Embryonic facial prominence (tissue), 1 donor: Measurements from ENCODE around the gene EYA2.
A peak's percentile ranks its signal among the peaks of the same experiment; 100 is the strongest.
"Not testable (repeated sequence)": the region's sequence is repeated elsewhere in the genome, so short reads cannot be mapped to it uniquely, and the experiment has no call there.

Experiments used
- DNase-seq: peaks from one replicate; pipeline ENCODE4 v3.0.0-alpha.2; 2016; ENCODE audit errors: extremely low spot score

Gene EYA2

GRCh38 chr20:47175493-47175892, 280.9 kb downstream of the EYA2 start:
- no peak for DNase-seq

DNA sequence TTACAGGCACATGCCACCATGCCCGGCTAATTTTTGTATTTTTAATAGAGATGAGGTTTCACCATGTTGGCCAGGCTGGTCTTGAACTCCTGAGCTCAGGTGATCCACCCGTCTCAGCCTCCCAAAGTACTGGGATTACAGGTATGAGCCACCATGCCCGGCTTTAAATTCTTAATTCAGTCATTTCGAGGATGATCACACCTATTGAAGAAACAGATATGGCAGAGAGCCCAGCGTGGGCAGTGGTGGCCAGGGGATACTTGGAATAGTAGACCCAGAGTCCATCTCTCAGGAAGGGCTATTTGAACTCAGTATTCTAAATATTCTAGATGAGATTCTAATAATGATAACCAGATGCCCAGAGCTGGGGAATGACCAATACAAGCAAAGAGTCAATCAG, 281.6 kb downstream of the EYA2 start:
- DNase-seq = not testable (repeated sequence)

DNA sequence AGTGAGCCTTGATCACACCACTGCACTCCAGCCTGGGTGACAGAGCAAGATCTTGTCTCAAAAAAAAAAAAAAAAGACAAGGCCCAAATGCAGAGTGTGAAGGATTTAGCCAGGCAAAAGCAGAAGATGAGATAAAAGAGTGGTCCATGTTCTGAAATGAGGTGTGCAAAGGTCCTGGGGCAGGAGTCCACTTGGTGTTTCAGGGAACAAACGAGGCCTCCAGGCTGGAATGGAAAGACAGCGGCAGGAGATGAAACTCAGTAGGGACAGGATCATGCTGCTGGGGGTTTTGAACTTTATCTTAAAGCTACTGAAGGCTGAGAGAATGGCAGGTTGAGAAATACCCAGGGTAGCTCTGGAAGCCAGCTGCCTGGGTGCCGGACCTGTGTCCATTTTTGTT, 283.6 kb downstream of the EYA2 start:
- DNase-seq = no peak

DNA sequence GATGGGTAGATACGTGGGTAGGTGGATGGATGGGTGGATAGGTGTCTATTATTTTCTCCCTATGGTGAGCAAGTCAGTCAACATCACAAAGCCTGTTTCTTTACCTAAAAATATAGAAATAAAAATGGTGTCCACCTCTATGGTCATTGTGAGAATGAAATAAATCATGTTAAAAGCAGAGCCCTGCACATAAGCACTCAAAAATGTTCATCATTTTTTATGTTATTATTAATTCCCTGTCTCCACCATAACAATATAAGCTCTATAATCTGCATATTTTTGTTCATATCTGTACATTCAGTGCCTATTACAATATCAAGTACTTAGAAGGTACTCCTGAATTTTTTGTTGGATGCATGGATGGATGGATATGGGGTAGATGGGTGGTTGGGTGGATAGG, 284.2 kb downstream of the EYA2 start:
- no peak for DNase-seq

DNA sequence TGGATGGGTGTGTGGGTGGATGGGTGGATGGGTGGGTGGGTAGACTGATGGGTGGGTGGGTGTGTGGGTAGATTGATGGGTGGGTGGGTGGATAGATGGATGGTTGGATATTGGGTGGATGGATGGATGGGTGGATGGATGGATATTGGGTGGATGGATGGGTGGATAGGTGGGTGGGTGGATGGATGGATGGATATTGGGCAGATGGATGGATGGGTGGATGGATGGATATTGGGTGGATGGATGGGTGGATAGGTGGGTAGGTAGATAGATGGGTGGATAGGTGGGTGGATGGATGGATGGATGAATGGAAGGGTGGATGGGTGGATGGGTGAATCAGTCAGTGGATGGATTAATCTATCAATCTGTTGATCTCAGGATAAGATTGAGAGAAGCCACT, 284.6 kb downstream of the EYA2 start:
- DNase-seq = no peak

DNA sequence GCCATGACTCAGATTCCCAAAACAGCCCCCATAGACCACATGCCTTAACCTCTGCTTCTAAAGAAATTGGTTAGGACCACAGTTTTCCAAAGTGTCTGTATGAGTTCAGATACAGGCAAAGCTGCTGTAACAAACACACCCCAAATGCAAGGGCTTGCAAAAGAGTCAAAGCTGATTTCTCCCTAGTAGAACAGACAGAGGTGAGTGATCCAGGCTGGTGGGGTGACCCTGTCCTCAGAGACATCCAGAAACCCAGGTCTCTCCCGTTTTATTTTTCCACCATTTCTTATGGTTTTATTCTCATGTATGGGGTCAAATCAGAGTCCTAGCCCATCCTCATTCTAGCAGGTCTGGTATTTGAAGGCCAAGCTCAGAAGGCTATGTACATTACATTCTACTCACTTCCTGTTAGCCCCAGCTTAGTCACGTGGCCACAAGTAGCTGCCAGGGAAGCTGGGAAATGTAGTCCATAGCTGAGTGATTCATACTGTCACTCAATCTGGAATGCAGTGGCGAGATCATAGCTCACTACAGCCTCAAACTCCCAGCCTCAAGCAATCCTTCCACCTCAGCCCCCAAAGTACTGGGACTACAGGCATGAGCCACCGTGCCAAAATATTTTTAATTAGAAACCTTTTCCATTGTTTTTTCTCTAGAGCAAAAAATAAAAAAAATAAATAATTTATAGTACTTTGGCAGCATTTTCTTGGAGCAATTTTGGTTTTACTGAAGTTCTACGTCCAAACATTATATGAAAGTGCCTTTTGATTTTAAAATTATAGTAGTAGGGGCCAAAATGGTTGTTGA, 286.6 kb downstream of the EYA2 start:
- no peak for DNase-seq

GRCh38 chr20:47183367-47183766, 288.7 kb downstream of the EYA2 start:
- DNase-seq = no peak

- DNase-seq = no peak
These were observed 293.0 kb downstream of the EYA2 start for GRCh38 chr20:47187450-47188195.

- peak; percentile 5 for DNase-seq
These were observed 293.9 kb downstream of the EYA2 start for GRCh38 chr20:47188540-47188939.

DNA sequence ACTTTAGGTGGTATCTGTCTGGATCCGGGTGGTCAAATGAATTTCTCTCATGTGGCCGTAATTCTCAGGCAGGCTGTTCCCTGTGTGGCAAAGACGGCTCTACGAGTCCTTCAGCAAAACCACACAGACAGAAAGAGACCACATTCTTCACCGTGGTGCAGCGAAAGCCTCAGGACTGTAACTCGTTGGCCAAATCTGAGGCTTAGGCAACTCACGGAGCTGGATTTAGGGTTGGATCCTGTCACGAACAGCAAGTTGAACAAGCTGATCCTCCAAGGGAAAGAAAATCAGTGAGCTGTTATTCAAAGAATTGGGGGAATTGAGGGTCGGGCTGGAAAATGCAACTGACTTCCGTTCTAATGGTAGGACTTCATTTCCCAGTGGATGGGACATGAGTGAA, 294.4 kb downstream of the EYA2 start:
- peak; percentile 1 for DNase-seq

GRCh38 chr20:47191074-47191673, 296.5 kb downstream of the EYA2 start:
- DNase-seq = no peak

DNA sequence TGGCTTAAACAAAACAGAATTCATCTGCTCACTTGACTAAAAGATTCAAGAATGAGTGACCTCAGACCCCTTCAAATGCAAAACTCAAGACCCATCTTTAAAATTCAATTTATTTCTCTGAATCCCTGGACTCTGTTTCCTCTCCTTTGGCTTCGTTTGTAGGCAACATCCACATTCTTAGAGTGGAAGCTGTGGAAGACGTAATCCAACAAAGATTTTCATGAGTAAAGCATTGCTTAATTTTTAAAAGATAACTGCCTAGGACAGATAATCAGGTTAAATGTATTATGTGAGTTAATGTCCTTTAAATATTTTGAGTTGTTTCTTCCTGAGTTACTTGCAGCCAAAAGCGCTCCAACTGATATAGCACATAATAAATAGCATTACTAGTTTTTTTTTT, 297.3 kb downstream of the EYA2 start:
- no peak for DNase-seq

DNA sequence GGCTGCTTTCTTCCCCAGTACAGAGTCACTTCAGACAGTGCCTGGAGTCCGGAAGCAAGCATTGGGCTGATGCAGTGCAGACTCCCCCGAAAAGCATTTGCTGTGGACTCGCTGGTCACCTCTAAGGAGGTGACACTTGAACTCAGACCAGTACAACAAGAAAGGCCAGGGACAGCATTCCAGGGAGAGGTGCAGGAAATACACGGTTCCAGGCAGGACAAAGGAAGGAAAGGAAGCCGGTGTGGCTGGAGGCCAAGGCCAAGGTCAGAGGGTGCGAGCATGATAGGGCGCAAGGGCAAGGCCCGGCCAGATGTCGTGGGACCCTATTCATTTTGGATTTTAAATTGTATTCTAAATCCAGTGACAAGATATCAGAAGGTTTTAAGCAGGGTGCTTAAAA, 300.9 kb downstream of the EYA2 start:
- no peak for DNase-seq

GRCh38 chr20:47196091-47197081, 301.7 kb downstream of the EYA2 start:
- no peak for DNase-seq

DNA sequence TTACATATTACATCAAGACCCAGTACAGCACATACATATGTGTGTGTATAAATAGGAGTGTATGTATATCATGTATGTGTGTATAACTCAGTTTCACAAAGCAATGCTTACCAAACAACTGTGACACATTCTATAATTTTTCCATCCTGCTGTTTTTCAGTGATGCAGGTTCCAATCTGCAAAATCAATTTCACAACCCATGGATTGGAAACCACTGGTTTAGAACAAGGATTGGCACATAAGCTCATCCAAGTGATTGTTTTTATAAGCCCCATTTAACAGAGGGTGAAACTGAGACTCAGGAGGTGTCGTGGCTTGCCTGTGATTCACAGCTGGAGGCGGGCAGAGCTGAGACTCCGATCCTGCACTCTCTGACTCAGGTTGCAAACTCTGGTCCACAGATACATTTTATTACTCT, 303.6 kb downstream of the EYA2 start:
- no peak for DNase-seq

GRCh38 chr20:47198996-47199552, 304.4 kb downstream of the EYA2 start:
- DNase-seq = no peak

DNA sequence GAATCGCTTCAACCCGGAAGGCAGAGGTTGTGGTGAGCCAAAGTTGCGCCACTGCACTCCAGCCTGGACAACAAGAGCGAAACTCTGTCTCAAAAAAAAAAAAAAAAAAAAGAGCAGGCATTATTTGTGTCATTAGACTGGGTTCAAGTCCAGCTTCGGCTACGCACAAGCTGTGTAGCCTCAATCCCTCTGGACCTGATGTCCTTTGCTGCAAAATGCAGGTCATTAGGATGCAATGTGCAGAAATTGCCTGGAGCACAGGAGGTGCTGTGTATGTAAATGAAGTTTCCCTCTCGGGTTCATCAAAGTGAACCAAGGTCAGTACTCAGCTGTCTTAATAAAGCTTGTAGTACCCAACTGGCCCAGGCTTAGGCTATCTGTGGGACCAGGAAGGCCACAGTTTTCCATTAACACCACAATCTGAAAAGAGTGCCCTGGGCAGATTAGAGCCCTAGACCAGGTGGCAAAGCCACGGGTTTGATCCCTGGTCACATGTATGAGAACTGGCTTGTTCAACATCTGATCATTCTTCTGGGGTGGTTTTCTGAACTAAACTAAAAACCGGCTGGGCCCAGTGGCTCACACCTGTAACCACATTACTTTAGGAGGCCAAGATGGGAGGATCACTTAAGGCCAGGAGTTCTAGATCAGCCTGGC, 306.6 kb downstream of the EYA2 start:
- DNase-seq = no peak

DNA sequence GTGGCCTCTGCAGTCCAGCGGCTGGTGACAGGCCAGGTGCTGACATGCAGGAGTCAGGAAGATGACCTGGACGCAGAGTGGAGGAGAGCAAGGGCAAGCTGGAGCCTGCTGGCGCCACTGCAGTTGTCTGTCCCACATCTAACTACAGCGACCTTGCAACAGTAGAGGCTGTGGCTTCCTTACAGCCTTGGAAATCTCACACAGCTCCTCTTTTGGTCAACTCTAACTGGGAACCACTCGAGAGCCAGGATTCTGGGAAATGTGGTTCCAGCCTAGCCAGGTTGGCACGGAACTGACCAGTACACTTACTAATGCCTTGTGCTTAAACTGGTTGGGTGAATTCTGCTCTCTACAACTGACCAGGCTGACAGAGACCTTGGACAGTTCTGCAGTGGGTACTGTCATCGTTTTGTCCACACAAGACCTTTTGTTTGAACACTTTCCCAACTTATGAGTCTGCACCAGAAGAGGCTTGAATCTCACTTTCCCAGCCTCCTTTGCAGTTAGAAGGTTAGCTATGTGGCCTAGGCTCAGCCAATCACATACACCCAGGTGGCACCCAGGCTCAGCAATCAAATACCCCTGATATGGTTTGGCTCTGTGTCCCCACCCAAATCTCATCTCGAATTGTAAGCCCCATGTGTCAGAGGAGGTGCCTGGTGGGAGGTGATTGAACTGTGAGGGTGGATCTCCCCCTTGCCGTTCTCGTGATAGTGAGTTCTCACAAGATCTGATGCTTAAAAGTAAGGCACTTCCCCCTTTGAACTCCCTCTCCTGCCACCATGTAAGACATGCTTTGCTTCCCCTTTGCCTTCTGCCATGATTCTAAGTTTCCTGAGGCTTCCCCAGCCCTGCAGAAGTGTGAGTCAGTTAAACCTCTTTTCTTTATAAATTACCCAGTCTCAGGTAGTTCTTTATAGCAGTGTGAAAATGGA, 308.4 kb downstream of the EYA2 start:
- no peak for DNase-seq

- DNase-seq = no peak
These were observed 309.6 kb downstream of the EYA2 start for GRCh38 chr20:47204008-47204849.
